Measurements from ENCODE around the gene SMARCAD1.
"Not testable (repeated sequence)": the region's sequence is repeated elsewhere in the genome, so short reads cannot be mapped to it uniquely, and the experiment has no call there.

The SMARCAD1 gene

GRCh38 chr4:94336791-94337190 lies 129.1 kb downstream of the SMARCAD1 start:
- H3K4me1 Mint-ChIP-seq, result peaks cover 14% of the 10 kb centered on the region
- not testable (repeated sequence) for H3K9me3 Mint-ChIP-seq, H3K4me3 Mint-ChIP-seq, H3K27me3 Mint-ChIP-seq, H3K36me3 Mint-ChIP-seq, H3K27ac Mint-ChIP-seq, DNase-seq
- CTCF ChIA-PET, result interaction anchor here (1.4 kb wide), 1 partner anchor 53 kb away, joined by 6 read pairs; no protein-coding TSS in a partner anchor

GRCh38 chr4:94338681-94339351 lies 131.2 kb downstream of the SMARCAD1 start:
- Mint-ChIP-seq H3K9me3 (no peaks in the 10 kb centered on the region), H3K4me1 (peaks cover 22% of the 10 kb centered on the region), H3K4me3 (no peak overlapping the region), H3K36me3 (no peaks in the 10 kb centered on the region), H3K27ac (peak overlapping the region; percentile 64), H3K27me3 (peaks cover 4% of the 10 kb centered on the region)
- no peak for DNase-seq
- CTCF ChIA-PET, result interaction anchor here (1.2 to 1.6 kb wide), 2 partner anchors 34 to 37 kb away, joined by 3 to 4 read pairs; no protein-coding TSS in a partner anchor

- H3K9me3 Mint-ChIP-seq, result no peaks in the 10 kb centered on the region
- H3K27me3 Mint-ChIP-seq, result peaks cover 4% of the 10 kb centered on the region
- no peak overlapping the region for H3K4me3 Mint-ChIP-seq
- CTCF ChIA-PET, result interaction anchor here (1.6 kb wide), 1 partner anchor 35 kb away, joined by 3 read pairs; no protein-coding TSS in a partner anchor
- peaks cover 22% of the 10 kb centered on the region for H3K4me1 Mint-ChIP-seq
- no peaks in the 10 kb centered on the region for H3K36me3 Mint-ChIP-seq
- no peak overlapping the region for H3K27ac Mint-ChIP-seq
- DNase-seq, result peak; percentile 20
Measured at GRCh38 chr4:94339779-94340178, 132.1 kb downstream of the SMARCAD1 start.

Data from activated naive CD4-positive, alpha-beta T cell treated with anti-CD3 and anti-CD28 coated beads, Interleukin-2, amount 10 ng/mL, durations not matched to agents 7 days and 5 days (primary cell).